GM18507 (cell line): ENCODE measurements around the gene OR4F17.
"Not testable (repeated sequence)": the region's sequence is repeated elsewhere in the genome, so short reads cannot be mapped to it uniquely, and the experiment has no call there.

Experiments
- DNase-seq: peaks from one replicate; pipeline ENCODE4 v3.0.0; 2011; ENCODE audit warnings: low read depth; ENCODE audit not compliant: insufficient read length; ENCODE audit errors: extremely low spot score
- FAIRE-seq: peaks from 2 replicates; lab custom pipeline; 2011; peaks lifted over from hg19 to GRCh38; lab: Jason Lieb, UNC

OR4F17 gene

GRCh38 chr19:106804-107203 lies at the start of gene OR4F17:
Gene OR4F17 (plus strand): TSS chr19:107104. CDS start chr19:110679, 3,575 bp downstream.
- DNase-seq, FAIRE-seq: not testable (repeated sequence)

GRCh38 chr19:70793-71192 lies 36.1 kb upstream of the OR4F17 start:
- not testable (repeated sequence) for FAIRE-seq

DNA sequence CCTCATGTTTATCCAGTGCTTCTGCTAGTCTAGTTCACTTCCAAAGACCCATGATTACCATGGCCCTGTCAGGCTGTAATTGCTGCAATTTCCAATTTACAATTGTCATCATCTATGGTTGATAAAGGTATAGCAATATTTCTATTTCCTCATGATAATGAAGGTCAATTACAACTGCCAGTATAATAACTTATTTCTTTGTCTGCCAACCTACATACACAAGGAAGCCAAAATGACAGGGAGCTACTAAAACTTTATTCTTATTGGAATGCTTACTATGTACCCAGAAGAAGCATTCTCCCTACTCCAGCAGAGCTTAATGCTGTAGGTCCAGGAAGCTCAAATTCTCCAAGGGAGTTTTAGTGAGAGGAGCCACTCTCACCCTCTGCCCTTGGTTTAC lies 24.0 kb upstream of the OR4F17 start:
- FAIRE-seq, DNase-seq: not testable (repeated sequence)

More at GRCh38 chr19:70793-71192, 36.1 kb upstream of the OR4F17 start:
- DNase-seq, result not testable (repeated sequence)

GRCh38 chr19:83626-84025 lies 23.3 kb upstream of the OR4F17 start:
- not testable (repeated sequence) for FAIRE-seq, DNase-seq

GRCh38 chr19:90678-91077 lies 16.2 kb upstream of the OR4F17 start:
- not testable (repeated sequence) for DNase-seq, FAIRE-seq

- not testable (repeated sequence) for FAIRE-seq
Observed at GRCh38 chr19:94794-95193, 12.1 kb upstream of the OR4F17 start.

GRCh38 chr19:97647-98046 lies 9.3 kb upstream of the OR4F17 start:
- FAIRE-seq, DNase-seq: not testable (repeated sequence)

More at GRCh38 chr19:94794-95193, 12.1 kb upstream of the OR4F17 start:
- not testable (repeated sequence) for DNase-seq

GRCh38 chr19:120443-121140 lies 13.7 kb downstream of the OR4F17 start:
- not testable (repeated sequence) for DNase-seq, FAIRE-seq
